HG03025 (cell line): ENCODE results near the gene CALML5.

Experiments used
- ATAC-seq: cut with Tn5 transposase; IDR thresholded peaks from one replicate; pipeline ENCODE4 v1.9.1; 2021; ENCODE audit warnings: mild to moderate bottlenecking, moderate library complexity; ENCODE audit not compliant: unreplicated experiment, low FRiP score

The CALML5 gene

GRCh38 chr10:5449227-5449626 is 50.1 kb downstream of the CALML5 start:
- ATAC-seq: no peak
